HL-60/S4 treated with retinoic acid at 250 ng/mL for 4 days and 3 days (cell line): ENCODE data around the gene SOX6.
"Not testable (repeated sequence)": the region's sequence is repeated elsewhere in the genome, so short reads cannot be mapped to it uniquely, and the experiment has no call there.

Experiments
- in situ Hi-C: fragments of 300-500 bp; cut with MboI; formaldehyde crosslinking; loops from 2 replicates; pipeline ENCODE4 v1.7.0; 2022; ENCODE audit warnings: low sequenced_read_pairs

Gene SOX6

GRCh38 chr11:16058671-16059070 lies 297.7 kb downstream of the SOX6 start:
- in situ Hi-C loops: no loop called here

- in situ Hi-C loops: no loop called here
Observed at GRCh38 chr11:16052750-16053149, 303.6 kb downstream of the SOX6 start.

- in situ Hi-C loops: no loop called here
Observed at GRCh38 chr11:16049611-16050010, 306.7 kb downstream of the SOX6 start.

- in situ Hi-C loops: no loop called here
Observed at GRCh38 chr11:16047073-16047472, 309.3 kb downstream of the SOX6 start.

GRCh38 chr11:16043617-16044016 lies 312.7 kb downstream of the SOX6 start:
- in situ Hi-C loops: no loop called here

GRCh38 chr11:16041207-16041606 lies 315.1 kb downstream of the SOX6 start:
- in situ Hi-C loops: no loop called here

- in situ Hi-C loops: no loop called here
Observed at GRCh38 chr11:16040151-16040550, 316.2 kb downstream of the SOX6 start.

- in situ Hi-C loops: no loop called here
Observed at GRCh38 chr11:16037179-16037578, 319.2 kb downstream of the SOX6 start.

GRCh38 chr11:16036218-16036617 lies 320.1 kb downstream of the SOX6 start:
- in situ Hi-C loops: no loop called here

GRCh38 chr11:16034074-16034473 lies 322.3 kb downstream of the SOX6 start:
- in situ Hi-C loops: no loop called here

GRCh38 chr11:16032974-16033373 lies 323.4 kb downstream of the SOX6 start:
- in situ Hi-C loops: no loop called here

- in situ Hi-C loops: no loop called here
Observed at GRCh38 chr11:16031210-16031609, 325.1 kb downstream of the SOX6 start.

- in situ Hi-C loops: no loop called here
Observed at GRCh38 chr11:16030664-16031063, 325.7 kb downstream of the SOX6 start.

- in situ Hi-C loops: not testable (repeated sequence)
Observed at GRCh38 chr11:16029151-16029550, 327.2 kb downstream of the SOX6 start.

- in situ Hi-C loops: no loop called here
Observed at GRCh38 chr11:16028419-16028818, 327.9 kb downstream of the SOX6 start.

- in situ Hi-C loops: no loop called here
Observed at GRCh38 chr11:16027621-16028020, 328.7 kb downstream of the SOX6 start.

GRCh38 chr11:16026849-16027248 lies 329.5 kb downstream of the SOX6 start:
- in situ Hi-C loops: no loop called here

GRCh38 chr11:16018931-16019330 lies 337.4 kb downstream of the SOX6 start:
- in situ Hi-C loops: no loop called here

- in situ Hi-C loops: no loop called here
Observed at GRCh38 chr11:16016468-16016829, 339.9 kb downstream of the SOX6 start.

GRCh38 chr11:16015741-16016467 lies 340.4 kb downstream of the SOX6 start:
- in situ Hi-C loops: no loop called here

- in situ Hi-C loops: no loop called here
Observed at GRCh38 chr11:16013649-16014275, 342.6 kb downstream of the SOX6 start.

- in situ Hi-C loops: no loop called here
Observed at GRCh38 chr11:16013242-16013641, 343.1 kb downstream of the SOX6 start.
